ENCODE measurements around the gene LARGE1. TPM values are rescaled to one million over a fixed set of nuclear protein-coding genes. Genes with fewer than 3 reads are reported as not detected.
A peak's percentile ranks its signal among the peaks of the same experiment; 100 is the strongest.

The LARGE1 gene
- total and polyA plus RNA-seq, 2 of the 4 experiments (the other 2 are of a cell fraction) = 6.2 to 12.4 TPM

DNA sequence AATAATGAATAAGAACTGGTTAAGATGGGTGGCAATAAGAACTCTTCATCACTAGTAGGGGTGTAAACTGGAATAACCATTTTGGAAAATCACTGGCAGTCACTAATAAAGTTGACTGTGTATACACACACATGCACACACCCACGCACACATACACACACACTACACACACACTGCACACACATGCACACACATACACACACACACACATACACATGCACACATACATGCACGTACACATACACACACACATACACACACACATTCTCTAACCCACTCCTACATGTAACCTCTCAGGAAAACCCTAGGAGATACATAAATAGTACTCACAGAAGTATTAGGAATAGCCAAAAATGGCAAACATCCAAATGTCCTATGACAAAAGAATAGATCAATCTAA is 455.6 kb downstream of the LARGE1 start:
- Histone ChIP-seq H3K56ac (ENCODE audit: extremely low read depth, insufficient read depth, low read length) (no peak overlapping the region), H3K4me1 (ENCODE audit: control insufficient read depth, insufficient read depth, low read length) (no peaks in the 10 kb centered on the region), H3K4me3 (ENCODE audit: insufficient read depth, low read depth, low read length) (no peak overlapping the region), H2BK5ac (ENCODE audit: low read depth, low read length, poor library complexity, severe bottlenecking) (peak overlapping the region; percentile 64), H4K8ac (ENCODE audit: low read depth in 2 of 2, low read length in 2 of 2) (no peak overlapping the region), H3K27ac (ENCODE audit: insufficient read depth, low read length) (no peak overlapping the region), H2AK5ac (ENCODE audit: low read depth, low read length) (no peak overlapping the region), H3K23ac (ENCODE audit: low read depth, low read length) (no peak overlapping the region), H4K91ac (ENCODE audit: insufficient read depth, low read depth, low read length) (no peak overlapping the region), H3K4ac (ENCODE audit: low read depth, low read length) (no peak overlapping the region), H2AFZ (replicated peaks; ENCODE audit: low read length, poor library complexity) (no peak overlapping the region), H4K20me1 (ENCODE audit: insufficient read depth, low read length) (no peaks in the 10 kb centered on the region), H3K27me3 (ENCODE audit: control insufficient read depth, insufficient read depth, low read length) (no peaks in the 10 kb centered on the region), H3K14ac (replicated peaks; ENCODE audit: low read depth, low read length) (no peak overlapping the region), H3K9me3 (ENCODE audit: control insufficient read depth, insufficient read depth, low read length) (peaks cover 3% of the 10 kb centered on the region; the same call in 1 of the 2 replicates), H3K79me1 (ENCODE audit: low read depth in 1 of 2, low read length in 2 of 2) (peaks cover 0 to 3% of the 10 kb centered on the region in 2 experiments; a peak in 1 of 4 replicates), H3K4me2 (ENCODE audit: low read depth, low read length) (no peak overlapping the region), H3K36me3 (ENCODE audit: control insufficient read depth, insufficient read depth, low read length) (no peaks in the 10 kb centered on the region; the same call in 1 of the 2 replicates), H4K5ac (ENCODE audit: low read depth, low read length) (no peak overlapping the region), H2BK20ac (ENCODE audit: low read depth, low read length) (no peak overlapping the region), H2BK120ac (ENCODE audit: low read depth, low read length) (no peak overlapping the region), H3K9me1 (ENCODE audit: insufficient read depth, low read length) (no peaks in the 10 kb centered on the region; the same call in 1 of the 2 replicates), H3K18ac (ENCODE audit: low read depth, low read length) (no peak overlapping the region), H2BK15ac (ENCODE audit: low read depth, low read length) (no peak overlapping the region), H2AK9ac (replicated peaks; ENCODE audit: low read depth, low read length, poor library complexity) (no peak overlapping the region), H3K9ac (ENCODE audit: low read depth, low read length) (no peak overlapping the region)
- POLR2A ChIA-PET (ENCODE audit: unreplicated experiment) = no interaction called here
- in situ Hi-C loops (cut with MboI; ENCODE audit: low sequenced_read_pairs) (no loop called here), dilution Hi-C loops (cut with HindIII; ENCODE audit: low sequenced_read_pairs, unreplicated experiment) (no loop called here), intact Hi-C loops (cut with micrococcal nuclease) (loop anchor here (5.0 kb wide), 2 partner anchors 162 to 1407 kb away; no protein-coding TSS in a partner anchor)
- BruUV-seq (replicated peaks) = no TSS peak
- TF ChIP-seq MAFK (IDR thresholded peaks at IDR 0.05; ENCODE audit: low read depth, low read length) (no peak), NFE2L2 (IDR thresholded peaks at IDR 0.05; ENCODE audit: low read depth, low read length) (no peak), BHLHE40 (IDR thresholded peaks at IDR 0.05; ENCODE audit: low read depth, low read length) (no peak), RCOR1 (IDR thresholded peaks at IDR 0.05; ENCODE audit: insufficient replicate concordance, low read length) (no peak), FOS (IDR thresholded peaks at IDR 0.05; ENCODE audit: low read depth, low read length) (no peak), POLR2A (IDR thresholded peaks at IDR 0.05; ENCODE audit: low read depth, low read length) (no peak), CHD1 (IDR thresholded peaks at IDR 0.05; ENCODE audit: low read depth, low read length) (no peak), CTCF (conservative IDR thresholded peaks at IDR 0.05; ENCODE audit: low read depth, low read length) (no peak), USF2 (IDR thresholded peaks at IDR 0.05; ENCODE audit: low read depth, low read length) (no peak), CEBPB (IDR thresholded peaks at IDR 0.05; ENCODE audit: low read depth, low read length) (no peak), SMC3 (IDR thresholded peaks at IDR 0.05; ENCODE audit: low read depth, low read length) (no peak), MAZ (IDR thresholded peaks at IDR 0.05; ENCODE audit: borderline replicate concordance, low read depth, low read length) (no peak), MXI1 (IDR thresholded peaks at IDR 0.05; ENCODE audit: borderline replicate concordance, low read depth, low read length) (no peak), RFX5 (IDR thresholded peaks at IDR 0.05; ENCODE audit: low read depth, low read length) (no peak), RAD21 (IDR thresholded peaks at IDR 0.05; ENCODE audit: low read length) (no peak)
- TF ChIP-seq, protein P1, sequence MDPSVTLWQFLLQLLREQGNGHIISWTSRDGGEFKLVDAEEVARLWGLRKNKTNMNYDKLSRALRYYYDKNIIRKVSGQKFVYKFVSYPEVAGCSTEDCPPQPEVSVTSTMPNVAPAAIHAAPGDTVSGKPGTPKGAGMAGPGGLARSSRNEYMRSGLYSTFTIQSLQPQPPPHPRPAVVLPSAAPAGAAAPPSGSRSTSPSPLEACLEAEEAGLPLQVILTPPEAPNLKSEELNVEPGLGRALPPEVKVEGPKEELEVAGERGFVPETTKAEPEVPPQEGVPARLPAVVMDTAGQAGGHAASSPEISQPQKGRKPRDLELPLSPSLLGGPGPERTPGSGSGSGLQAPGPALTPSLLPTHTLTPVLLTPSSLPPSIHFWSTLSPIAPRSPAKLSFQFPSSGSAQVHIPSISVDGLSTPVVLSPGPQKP (IDR thresholded peaks at IDR 0.05; ENCODE audit: borderline replicate concordance, low read depth, low read length) = no peak
- no peak for ATAC-seq (ENCODE audit: low read depth)
- no CpG with 5 or more reads among the region's 2 CpGs for WGBS, 2 experiments (ENCODE audit: extremely low coverage in 2 of 2, insufficient read length in 1 of 2)
- no peak for DNase-seq
- CTCF ChIA-PET = no interaction called here

Measured in IMR-90 (cell line).